Panc1 (cell line): ENCODE results near the gene DNM3. TPM values are rescaled to one million over a fixed set of nuclear protein-coding genes. Genes with fewer than 3 reads are reported as not detected.

Experiments used
- ATAC-seq: fragments of 200-7000 bp; cut with Tn5 transposase; 2 replicates; pipeline ENCODE4 v1.9.1; 2020; ENCODE audit warnings: mild to moderate bottlenecking, moderate library complexity
- BruUV-seq: library from RNA; stranded (reverse); fragments of 400-500 nt; replicated peaks from 2 replicates; lab custom pipeline; 2021; lab: Mats Ljungman, UMichigan
- CTCF ChIA-PET: fragments of 300-600 bp; sonication (Branson Sonifier 250); formaldehyde crosslinking; loops from one replicate; lab custom pipeline; 2022; ENCODE audit warnings: antibody characterized with exemption; lab: Charles Lee
- POLR2A ChIA-PET: fragments of 300-600 bp; sonication (Branson Sonifier 250); formaldehyde crosslinking; loops from one replicate; lab custom pipeline; 2022; ENCODE audit warnings: antibody characterized with exemption; lab: Charles Lee
- DNase-seq: peaks from one replicate; pipeline ENCODE4 v3.0.0-alpha.2; 2010; ENCODE audit warnings: low read depth, low spot score
- H3K27ac ChIP-seq: 2 replicates; pipeline ENCODE4 v1.5.1; 2011; ENCODE audit warnings: mild to moderate bottlenecking, low read length, inconsistent platforms
- H3K27me3 ChIP-seq: fragments of 200-500 bp; sonication (Bioruptor generic); 2 replicates; pipeline ENCODE4 v1.6.0; 2014; ENCODE audit warnings: low read length, inconsistent platforms; ENCODE audit not compliant: control insufficient read depth, insufficient read depth
- H3K36me3 ChIP-seq: fragments of 200-500 bp; sonication (Bioruptor generic); 2 replicates; pipeline ENCODE4 v1.5.1; 2014; ENCODE audit warnings: inconsistent platforms, mild to moderate bottlenecking, low read length, moderate library complexity; ENCODE audit not compliant: control insufficient read depth, insufficient read depth
- H3K4me1 ChIP-seq: 2 replicates; pipeline ENCODE4 v1.5.1; 2011; ENCODE audit warnings: inconsistent platforms, mild to moderate bottlenecking, low read length, moderate library complexity; ENCODE audit not compliant: control insufficient read depth, insufficient read depth
- H3K4me3 ChIP-seq, 2 experiments: 2 replicates each; pipeline ENCODE4 v1.5.1; 2011 to 2012; ENCODE audit warnings: low read depth in 2 of 2, low read length in 2 of 2, mild to moderate bottlenecking in 2 of 2, inconsistent platforms in 1 of 2, moderate library complexity in 1 of 2
- H3K9me3 ChIP-seq: fragments of 200-500 bp; sonication (Bioruptor generic); 2 replicates; pipeline ENCODE4 v1.5.1; 2014; ENCODE audit warnings: low read depth, mild to moderate bottlenecking, inconsistent platforms, low read length, moderate library complexity; ENCODE audit not compliant: control insufficient read depth, insufficient read depth
- CTCF ChIP-seq: fragments of 450-650 bp; IDR thresholded peaks from 2 replicates; pipeline ENCODE4 v1.5.1; 2017; ENCODE audit warnings: mild to moderate bottlenecking
- POLR2AphosphoS5 ChIP-seq: IDR thresholded peaks from 2 replicates; pipeline ENCODE4 v1.6.1; 2012; ENCODE audit warnings: mild to moderate bottlenecking, low read depth, low read length, moderate library complexity
- REST ChIP-seq, 2 experiments: IDR thresholded peaks; 2 replicates each; pipeline ENCODE4 v1.6.1; 2011 to 2012; ENCODE audit warnings: low read depth in 2 of 2, control low read depth in 1 of 2, low read length in 1 of 2, mild to moderate bottlenecking in 1 of 2, moderate library complexity in 1 of 2; ENCODE audit not compliant: insufficient read depth in 1 of 2
- SIN3A ChIP-seq: IDR thresholded peaks from 2 replicates; pipeline ENCODE4 v1.6.1; 2012; ENCODE audit warnings: low read depth, mild to moderate bottlenecking, low read length, moderate library complexity, borderline replicate concordance; ENCODE audit not compliant: insufficient read depth
- TCF7L2 ChIP-seq: IDR thresholded peaks from 2 replicates; pipeline ENCODE4 v1.6.1; 2011; ENCODE audit warnings: mild to moderate bottlenecking, low read depth, low read length, inconsistent platforms
- in situ Hi-C: cut with HindIII; loops from 2 replicates; pipeline ENCODE4 v1.10.0; 2016; ENCODE audit warnings: low sequenced_read_pairs, low pct_unique_long_range_greater_than_20kb
- intact Hi-C: fragments of 100-400 bp; cut with micrococcal nuclease; formaldehyde crosslinking; loops from one replicate; pipeline ENCODE4 v1.10.0; 2022; ENCODE audit not compliant: unreplicated experiment
- total RNA-seq: library from RNA; stranded (reverse); gene quantifications from one replicate; pipeline ENCODE4 v1.2.1, GENCODE V29; 2021; ENCODE audit not compliant: unreplicated experiment

The DNM3 gene
- total RNA-seq, 1 experiment from 2014 or later, result 0.46 TPM

DNA sequence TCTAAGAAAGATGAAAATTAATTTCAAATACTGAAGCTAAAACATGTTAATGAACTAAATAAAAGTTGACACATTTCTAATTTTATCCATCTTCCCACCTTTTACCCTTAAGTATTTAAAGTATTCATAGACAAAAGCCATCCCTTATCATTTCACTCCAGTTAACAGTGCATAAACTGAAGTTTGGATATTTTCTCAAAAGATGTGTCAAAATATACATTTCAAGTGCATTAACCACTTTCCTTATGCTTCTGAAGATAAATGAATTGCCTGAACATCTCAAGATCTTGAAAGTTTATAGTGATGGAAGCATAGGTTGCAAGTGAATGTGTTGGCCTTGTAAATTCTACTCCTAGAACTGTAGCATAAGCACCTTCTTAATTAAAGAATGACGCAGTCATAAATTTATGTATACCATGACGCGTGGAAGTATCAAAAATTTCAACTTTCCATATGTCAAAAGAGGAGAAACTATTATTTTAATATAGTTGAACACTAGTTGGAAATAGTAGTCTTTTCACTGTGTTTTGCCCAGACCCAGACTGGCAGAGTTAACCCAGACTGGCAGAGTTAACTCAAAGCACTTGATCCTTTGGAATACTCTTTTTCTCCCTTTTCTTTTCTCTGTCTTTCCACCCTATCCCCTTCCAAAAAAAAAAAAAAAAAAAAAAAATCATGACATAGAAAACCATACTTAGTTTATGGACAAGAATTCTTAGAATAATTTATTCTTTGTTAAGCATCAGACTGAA lies 296.6 kb downstream of the DNM3 start:
- ChIA-PET POLR2A (no interaction called here), CTCF (interaction anchor here (1.1 kb wide), 1 partner anchor 12 kb away, joined by 3 read pairs; no protein-coding TSS in a partner anchor)
- TF ChIP-seq TCF7L2 (no peak), REST (IDR thresholded peaks at IDR 0.05; ENCODE audit: insufficient read depth in 1 of 2, low read depth in 2 of 2, low read length in 1 of 2) (no peak), SIN3A (no peak), CTCF (no peak), POLR2AphosphoS5 (no peak)
- intact Hi-C loops, result no loop called here
- in situ Hi-C loops, result no loop called here
- no peak for ATAC-seq
- peak overlapping the region; percentile 67; the same call in 1 of the 2 replicates for H3K27ac ChIP-seq
- no peak overlapping the region for H3K4me3 ChIP-seq
- H3K4me1 ChIP-seq, result peaks cover 22% of the 10 kb centered on the region
- no peak for DNase-seq
- H3K36me3 ChIP-seq, result no peaks in the 10 kb centered on the region
- H3K9me3 ChIP-seq, result no peaks in the 10 kb centered on the region; the same call in 1 of the 2 replicates
- BruUV-seq, result no TSS peak
- no peaks in the 10 kb centered on the region for H3K27me3 ChIP-seq

- no peak overlapping the region for H3K4me3 ChIP-seq
- POLR2A ChIA-PET, result no interaction called here
- DNase-seq, result no peak
- H3K9me3 ChIP-seq, result no peaks in the 10 kb centered on the region; the same call in 1 of the 2 replicates
- in situ Hi-C loops (no loop called here), intact Hi-C loops (no loop called here)
- BruUV-seq, result no TSS peak
- TF ChIP-seq TCF7L2 (no peak), REST (IDR thresholded peaks at IDR 0.05; ENCODE audit: insufficient read depth in 1 of 2, low read depth in 2 of 2, low read length in 1 of 2) (no peak), CTCF (no peak), SIN3A (no peak), POLR2AphosphoS5 (no peak)
- H3K27me3 ChIP-seq, result no peaks in the 10 kb centered on the region
- H3K4me1 ChIP-seq, result peaks cover 26% of the 10 kb centered on the region
- CTCF ChIA-PET, result no interaction called here
- H3K36me3 ChIP-seq, result no peaks in the 10 kb centered on the region
- H3K27ac ChIP-seq, result peak overlapping the region; percentile 77; the same call in 1 of the 2 replicates
- ATAC-seq, result no peak
Observed at GRCh38 chr1:172138634-172139033, 297.3 kb downstream of the DNM3 start.
